Neural cell (in vitro differentiated cells): ENCODE data around the gene ZNF747. TPM values are rescaled to one million over a fixed set of nuclear protein-coding genes. Genes with fewer than 3 reads are reported as not detected.
A peak's percentile ranks its signal among the peaks of the same experiment; 100 is the strongest.

Experiments
- H2AFZ ChIP-seq: fragments of 200-600, 300-800 bp; sonication (generic), shearing (Covaris generic); 2 replicates; pipeline ENCODE4 v1.6.0; 2014; ENCODE audit warnings: low read depth, mild to moderate bottlenecking, antibody characterized with exemption, low read length, moderate library complexity
- H3F3A ChIP-seq: fragments of 200-600 bp; shearing (Covaris generic); 2 replicates; pipeline ENCODE4 v1.6.1; 2016; ENCODE audit warnings: mild to moderate bottlenecking, moderate library complexity, mixed read lengths, antibody characterized with exemption, low read length; ENCODE audit not compliant: insufficient read depth, poor library complexity, severe bottlenecking
- H3K27ac ChIP-seq: fragments of 200-600, 300-800 bp; sonication (generic), shearing (Covaris generic); 2 replicates; pipeline ENCODE4 v1.5.1; 2014; ENCODE audit warnings: mild to moderate bottlenecking, low read length, moderate library complexity
- H3K27me3 ChIP-seq: fragments of 300-800, 200-600 bp; sonication (generic), shearing (Covaris generic); 2 replicates; pipeline ENCODE4 v1.6.0; 2014; ENCODE audit warnings: mild to moderate bottlenecking, low read depth, low read length, moderate library complexity; ENCODE audit not compliant: insufficient read depth
- H3K36me3 ChIP-seq: fragments of 300-800, 200-600 bp; sonication (generic), shearing (Covaris generic); 2 replicates; pipeline ENCODE4 v1.5.1; 2014; ENCODE audit warnings: mild to moderate bottlenecking, antibody characterized with exemption, low read length, moderate library complexity; ENCODE audit not compliant: insufficient read depth
- H3K4me2 ChIP-seq: fragments of 300-800, 200-600 bp; sonication (generic), shearing (Covaris generic); 2 replicates; pipeline ENCODE4 v1.6.0; 2014; ENCODE audit warnings: mild to moderate bottlenecking, low read length
- H3K4me3 ChIP-seq: fragments of 300-800, 200-600 bp; sonication (generic), shearing (Covaris generic); 2 replicates; pipeline ENCODE4 v1.5.1; 2014; ENCODE audit warnings: mild to moderate bottlenecking, low read length, moderate library complexity
- H3K79me2 ChIP-seq: fragments of 200-600 bp; shearing (Covaris generic); replicated peaks from 2 replicates; pipeline ENCODE4 v1.6.0; 2014; ENCODE audit warnings: mild to moderate bottlenecking, low read length, moderate library complexity; ENCODE audit not compliant: insufficient read depth
- H3K9ac ChIP-seq: fragments of 300-800, 200-600 bp; sonication (generic), shearing (Covaris generic); 2 replicates; pipeline ENCODE4 v1.6.1; 2016; ENCODE audit warnings: mild to moderate bottlenecking, low read length, mixed read lengths
- H3K9me2 ChIP-seq: fragments of 200-600 bp; shearing (Covaris generic); 2 replicates; pipeline ENCODE4 v1.6.1; 2016; ENCODE audit warnings: mild to moderate bottlenecking, low read length, mixed read lengths; ENCODE audit not compliant: insufficient read depth
- H3K9me3 ChIP-seq: fragments of 200-600, 300-800 bp; sonication (generic), shearing (Covaris generic); 2 replicates; pipeline ENCODE4 v1.6.1; 2016; ENCODE audit warnings: mild to moderate bottlenecking, mixed run types, low read length, moderate library complexity, mixed read lengths
- H4K20me1 ChIP-seq: fragments of 200-600 bp; shearing (Covaris generic); 2 replicates; pipeline ENCODE4 v1.6.1; 2016; ENCODE audit warnings: mild to moderate bottlenecking, mixed run types; ENCODE audit not compliant: insufficient read depth
- EP300 ChIP-seq: fragments of 450-650 bp; conservative IDR thresholded peaks from 2 replicates; pipeline ENCODE4 v1.6.1; 2014; ENCODE audit warnings: antibody characterized with exemption, mild to moderate bottlenecking, moderate library complexity; ENCODE audit not compliant: poor library complexity, severe bottlenecking
- EZH2 ChIP-seq: fragments of 200-600, 300-800 bp; shearing (Covaris generic), sonication (generic); IDR thresholded peaks from 2 replicates; pipeline ENCODE4 v1.6.1; 2014; ENCODE audit warnings: antibody characterized with exemption, low read length, borderline replicate concordance, mild to moderate bottlenecking; ENCODE audit not compliant: insufficient read depth, poor library complexity, severe bottlenecking
- MXI1 ChIP-seq: fragments of 450-650 bp; conservative IDR thresholded peaks from 2 replicates; pipeline ENCODE4 v1.6.1; 2014; ENCODE audit warnings: antibody characterized with exemption, mild to moderate bottlenecking; ENCODE audit not compliant: poor library complexity, severe bottlenecking
- POLR2AphosphoS5 ChIP-seq: IDR thresholded peaks from 2 replicates; pipeline ENCODE4 v1.6.1; 2012
- RAD21 ChIP-seq: fragments of 450-650 bp; conservative IDR thresholded peaks from 2 replicates; pipeline ENCODE4 v1.6.1; 2014; ENCODE audit warnings: antibody characterized with exemption, mild to moderate bottlenecking, moderate library complexity
- SMC3 ChIP-seq: fragments of 450-650 bp; conservative IDR thresholded peaks from 2 replicates; pipeline ENCODE4 v1.6.1; 2014; ENCODE audit warnings: antibody characterized with exemption, mild to moderate bottlenecking, moderate library complexity; ENCODE audit not compliant: poor library complexity
- TAF1 ChIP-seq: IDR thresholded peaks from 2 replicates; pipeline ENCODE4 v1.6.1; 2012; ENCODE audit warnings: low read depth
- polyA plus RNA-seq: library from polyadenylated mRNA; depleted of rRNA; stranded (reverse); fragments of >200 nt; gene quantifications from 2 replicates; pipeline ENCODE4 v1.2.3, GENCODE V29; 2014
- TF ChIP-seq, protein P1 (sequence below): IDR thresholded peaks from 2 replicates; pipeline ENCODE4 v1.6.1; 2012; ENCODE audit warnings: borderline replicate concordance
- TF ChIP-seq, protein P2 (sequence below): fragments of 450-650 bp; IDR thresholded peaks from 2 replicates; pipeline ENCODE4 v1.5.1; 2014; ENCODE audit warnings: antibody characterized with exemption, mild to moderate bottlenecking, moderate library complexity; ENCODE audit not compliant: poor library complexity, severe bottlenecking

The ZNF747 gene
- polyA plus RNA-seq, 1 donor from 2014 or later, result 5.7 TPM

DNA sequence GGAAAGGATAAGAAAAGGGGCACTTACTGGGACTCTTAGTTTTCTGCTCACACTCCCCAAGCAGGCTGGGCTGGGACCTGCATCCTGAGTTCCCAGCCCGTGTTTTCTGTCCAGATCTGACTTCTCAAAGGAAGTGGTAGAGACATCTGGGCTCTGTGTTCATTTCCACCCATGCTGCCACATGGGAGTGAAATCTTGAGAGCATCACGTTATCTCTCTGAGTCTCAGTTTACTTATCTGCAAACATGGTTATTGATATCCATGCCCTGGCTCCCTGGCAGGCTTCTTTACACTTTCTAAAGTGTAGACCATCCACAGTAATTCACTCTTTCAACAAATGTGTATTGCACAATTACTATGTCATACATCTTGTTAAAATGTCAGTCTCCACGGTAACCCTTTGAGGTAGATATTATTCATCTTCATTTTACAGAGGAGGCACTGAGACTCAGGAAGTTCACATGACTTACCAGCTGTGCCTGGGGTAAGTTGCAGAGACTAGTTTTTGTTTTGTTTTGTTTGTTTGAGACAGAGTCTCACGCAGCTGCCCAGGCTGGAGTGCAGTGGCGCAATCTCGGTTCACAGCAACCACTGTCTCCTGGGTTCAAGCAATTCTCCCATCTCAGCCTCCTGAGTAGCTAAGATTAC, 33.5 kb upstream of the ZNF747 start:
- H3K27me3 ChIP-seq, result no peaks in the 10 kb centered on the region
- H3K9ac ChIP-seq, result peak overlapping the region; percentile 41
- H3K27ac ChIP-seq, result peak overlapping the region; percentile 76
- TF ChIP-seq SMC3, result peak; percentile 34
- TF ChIP-seq POLR2AphosphoS5, result peak; percentile 74
- peak; percentile 13 for TF ChIP-seq RAD21
- TF ChIP-seq, protein P1, sequence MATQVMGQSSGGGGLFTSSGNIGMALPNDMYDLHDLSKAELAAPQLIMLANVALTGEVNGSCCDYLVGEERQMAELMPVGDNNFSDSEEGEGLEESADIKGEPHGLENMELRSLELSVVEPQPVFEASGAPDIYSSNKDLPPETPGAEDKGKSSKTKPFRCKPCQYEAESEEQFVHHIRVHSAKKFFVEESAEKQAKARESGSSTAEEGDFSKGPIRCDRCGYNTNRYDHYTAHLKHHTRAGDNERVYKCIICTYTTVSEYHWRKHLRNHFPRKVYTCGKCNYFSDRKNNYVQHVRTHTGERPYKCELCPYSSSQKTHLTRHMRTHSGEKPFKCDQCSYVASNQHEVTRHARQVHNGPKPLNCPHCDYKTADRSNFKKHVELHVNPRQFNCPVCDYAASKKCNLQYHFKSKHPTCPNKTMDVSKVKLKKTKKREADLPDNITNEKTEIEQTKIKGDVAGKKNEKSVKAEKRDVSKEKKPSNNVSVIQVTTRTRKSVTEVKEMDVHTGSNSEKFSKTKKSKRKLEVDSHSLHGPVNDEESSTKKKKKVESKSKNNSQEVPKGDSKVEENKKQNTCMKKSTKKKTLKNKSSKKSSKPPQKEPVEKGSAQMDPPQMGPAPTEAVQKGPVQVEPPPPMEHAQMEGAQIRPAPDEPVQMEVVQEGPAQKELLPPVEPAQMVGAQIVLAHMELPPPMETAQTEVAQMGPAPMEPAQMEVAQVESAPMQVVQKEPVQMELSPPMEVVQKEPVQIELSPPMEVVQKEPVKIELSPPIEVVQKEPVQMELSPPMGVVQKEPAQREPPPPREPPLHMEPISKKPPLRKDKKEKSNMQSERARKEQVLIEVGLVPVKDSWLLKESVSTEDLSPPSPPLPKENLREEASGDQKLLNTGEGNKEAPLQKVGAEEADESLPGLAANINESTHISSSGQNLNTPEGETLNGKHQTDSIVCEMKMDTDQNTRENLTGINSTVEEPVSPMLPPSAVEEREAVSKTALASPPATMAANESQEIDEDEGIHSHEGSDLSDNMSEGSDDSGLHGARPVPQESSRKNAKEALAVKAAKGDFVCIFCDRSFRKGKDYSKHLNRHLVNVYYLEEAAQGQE, result no peak
- peak; percentile 72 for TF ChIP-seq EP300
- TF ChIP-seq, protein P2, sequence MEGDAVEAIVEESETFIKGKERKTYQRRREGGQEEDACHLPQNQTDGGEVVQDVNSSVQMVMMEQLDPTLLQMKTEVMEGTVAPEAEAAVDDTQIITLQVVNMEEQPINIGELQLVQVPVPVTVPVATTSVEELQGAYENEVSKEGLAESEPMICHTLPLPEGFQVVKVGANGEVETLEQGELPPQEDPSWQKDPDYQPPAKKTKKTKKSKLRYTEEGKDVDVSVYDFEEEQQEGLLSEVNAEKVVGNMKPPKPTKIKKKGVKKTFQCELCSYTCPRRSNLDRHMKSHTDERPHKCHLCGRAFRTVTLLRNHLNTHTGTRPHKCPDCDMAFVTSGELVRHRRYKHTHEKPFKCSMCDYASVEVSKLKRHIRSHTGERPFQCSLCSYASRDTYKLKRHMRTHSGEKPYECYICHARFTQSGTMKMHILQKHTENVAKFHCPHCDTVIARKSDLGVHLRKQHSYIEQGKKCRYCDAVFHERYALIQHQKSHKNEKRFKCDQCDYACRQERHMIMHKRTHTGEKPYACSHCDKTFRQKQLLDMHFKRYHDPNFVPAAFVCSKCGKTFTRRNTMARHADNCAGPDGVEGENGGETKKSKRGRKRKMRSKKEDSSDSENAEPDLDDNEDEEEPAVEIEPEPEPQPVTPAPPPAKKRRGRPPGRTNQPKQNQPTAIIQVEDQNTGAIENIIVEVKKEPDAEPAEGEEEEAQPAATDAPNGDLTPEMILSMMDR, result no peak
- no peak for TF ChIP-seq TAF1
- no peak for TF ChIP-seq EZH2
- peak; percentile 62 for TF ChIP-seq MXI1
- H3K4me3 ChIP-seq, result peak overlapping the region; percentile 53
- peak overlapping the region; percentile 2 for H3K4me2 ChIP-seq
- H3K9me2 ChIP-seq, result no peaks in the 10 kb centered on the region
- H4K20me1 ChIP-seq, result no peaks in the 10 kb centered on the region
- H3K9me3 ChIP-seq, result no peaks in the 10 kb centered on the region
- no peaks in the 10 kb centered on the region for H3K79me2 ChIP-seq
- no peaks in the 10 kb centered on the region for H3K36me3 ChIP-seq
- H3F3A ChIP-seq, result peaks cover 7% of the 10 kb centered on the region
- H2AFZ ChIP-seq, result no peak overlapping the region

DNA sequence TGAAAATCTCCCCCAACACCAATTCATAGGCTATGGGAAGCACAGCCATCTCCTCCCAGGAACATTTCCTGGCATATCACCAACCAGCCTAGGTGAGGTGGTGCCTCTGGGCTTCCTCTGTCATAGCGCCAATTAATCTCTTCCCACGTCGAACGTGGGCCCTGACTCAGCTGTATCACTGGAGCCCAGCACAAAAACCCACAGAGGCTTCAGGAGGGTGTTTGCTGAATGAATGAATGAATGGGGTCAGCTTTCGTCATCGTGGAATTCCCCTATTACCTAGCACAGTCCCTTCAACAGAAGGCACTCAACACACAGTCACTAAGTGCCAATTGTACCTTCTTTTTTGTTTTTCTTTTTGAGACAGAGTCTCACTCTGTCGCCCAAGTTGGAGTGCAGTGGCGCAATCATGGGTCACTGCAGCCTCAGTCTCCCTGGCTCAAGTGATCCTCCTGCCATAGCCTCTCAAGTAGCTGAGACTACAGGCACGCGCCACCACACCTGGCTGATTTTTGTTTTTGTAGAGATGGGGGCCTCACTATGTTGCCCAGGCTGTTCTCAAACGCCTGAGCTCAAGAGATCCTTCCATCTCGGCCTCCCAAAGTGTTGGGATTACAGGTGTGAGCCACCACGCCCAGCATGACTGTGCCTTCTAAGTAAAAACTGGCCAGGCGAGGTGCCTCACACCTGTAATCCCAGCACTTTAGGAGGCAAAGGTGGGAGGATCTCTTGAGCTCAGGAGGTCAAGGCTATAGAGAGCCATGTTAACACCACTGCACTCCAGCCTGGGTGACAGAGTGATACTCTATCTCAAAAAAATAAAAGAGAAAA, 32.7 kb upstream of the ZNF747 start:
- peak overlapping the region; percentile 76 for H3K27ac ChIP-seq

More for the DNA sequence above, 32.7 kb upstream of the ZNF747 start:
- Histone ChIP-seq H3K9me2 (no peaks in the 10 kb centered on the region), H3K9ac (peak overlapping the region; percentile 41), H3K4me3 (peak overlapping the region; percentile 53), H3K27me3 (no peaks in the 10 kb centered on the region), H3K9me3 (no peaks in the 10 kb centered on the region), H4K20me1 (no peaks in the 10 kb centered on the region), H3K79me2 (no peaks in the 10 kb centered on the region), H2AFZ (no peak overlapping the region), H3F3A (peaks cover 7% of the 10 kb centered on the region), H3K36me3 (no peaks in the 10 kb centered on the region), H3K4me2 (peak overlapping the region; percentile 2)
- TF ChIP-seq EP300 (no peak), RAD21 (no peak), MXI1 (no peak), EZH2 (no peak), TAF1 (no peak), SMC3 (no peak), POLR2AphosphoS5 (no peak)
- TF ChIP-seq, protein P1, result no peak
- TF ChIP-seq, protein P2, result no peak
